ENCODE results near the gene KRT75. TPM values are rescaled to one million over a fixed set of nuclear protein-coding genes. Genes with fewer than 3 reads are reported as not detected.

Gene KRT75
- not detected in 2 replicates for total RNA-seq (2021)
- Bru-seq, nascent RNA, result not detected
- BruChase-seq, experiment 1, labeled RNA remaining after a 2-hour chase, result percentile 6 among the genes with signal in this experiment
- percentile 7 among the genes with signal in this experiment for BruChase-seq, experiment 2, labeled RNA remaining after a 6-hour chase
- long read RNA-seq, result 0 reads

DNA sequence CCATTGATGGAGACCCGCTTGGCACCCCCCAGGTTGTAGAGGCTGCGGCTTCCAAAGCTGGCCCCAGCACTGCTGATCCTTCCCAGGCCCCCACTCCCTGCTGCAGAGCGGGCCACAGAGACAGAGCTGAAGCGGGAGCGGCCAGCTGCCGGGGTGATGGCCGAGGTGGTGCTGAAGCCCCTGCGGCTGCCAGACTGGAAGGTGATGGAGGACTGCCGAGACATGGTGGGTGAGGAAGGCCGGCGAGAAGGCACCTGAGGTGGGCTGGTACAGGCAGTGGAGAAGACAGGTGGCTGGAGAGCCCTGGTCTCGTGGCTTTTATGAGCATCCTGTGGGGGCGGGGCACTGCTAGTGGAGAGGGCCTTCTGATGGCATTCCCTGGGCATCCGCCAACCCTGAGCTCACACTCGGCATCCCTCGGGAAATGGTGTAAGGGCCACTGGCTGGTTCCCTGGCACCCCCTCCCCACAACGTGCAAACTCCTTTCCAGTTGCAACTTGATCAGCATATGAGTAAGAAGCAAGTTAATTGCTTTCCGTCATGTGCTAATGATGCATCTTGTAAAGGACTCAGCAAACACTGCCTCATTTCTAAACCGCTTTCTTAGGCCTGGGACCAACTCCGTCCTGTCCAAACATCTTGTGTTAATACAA, at the start of gene KRT75:
Gene KRT75 (minus strand): TSS at position 291 of the 653 bp plus-strand sequence. CDS start 67 bp downstream, at position 224.
- CTCF ChIA-PET, result interaction anchor here (1.8 kb wide), 1 partner anchor 39 kb away, joined by 4 read pairs; no protein-coding TSS in a partner anchor
- peak within 1 kb of the TSS; percentile 86 for H3K27ac ChIP-seq
- peaks cover 28% of the 10 kb centered on the region for H3F3A ChIP-seq (ENCODE audit: insufficient read depth, low read depth)

DNA sequence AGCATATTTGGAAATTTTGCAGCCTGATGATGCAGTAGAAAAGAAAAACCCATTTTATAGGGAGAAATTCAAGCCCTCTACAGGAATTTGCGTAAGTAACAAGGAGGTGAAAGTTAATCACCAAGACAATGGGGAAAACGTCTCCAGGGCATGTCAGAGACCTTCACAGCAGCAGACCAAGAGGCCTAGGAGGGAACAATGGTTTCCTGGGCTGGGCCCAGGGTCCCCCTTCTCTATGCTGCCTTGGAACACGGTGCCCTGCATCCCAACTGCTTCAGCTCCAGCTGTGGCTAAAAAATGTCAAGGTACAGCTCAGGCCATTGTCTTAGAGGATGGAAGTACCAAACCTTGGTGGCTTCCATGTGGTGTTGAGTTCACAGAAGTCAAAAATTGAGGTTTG, 45.9 kb upstream of the KRT75 start:
- CTCF ChIA-PET, result no interaction called here
- no peak overlapping the region for H3K4me3 ChIP-seq
- no TSS peak for BruUV-seq (replicated peaks)
- H3K36me3 ChIP-seq (ENCODE audit: low read depth), result no peaks in the 10 kb centered on the region
- DNase-seq, result no peak
- POLR2A ChIA-PET (ENCODE audit: unreplicated experiment), result no interaction called here
- H2AFZ ChIP-seq, result no peak overlapping the region
- no peak overlapping the region for H3K27ac ChIP-seq
- no peaks in the 10 kb centered on the region for H4K20me1 ChIP-seq (ENCODE audit: insufficient read depth)
- H3K4me2 ChIP-seq, result no peak overlapping the region
- no peaks in the 10 kb centered on the region for H3K27me3 ChIP-seq (ENCODE audit: insufficient read depth, low read depth)
- no peaks in the 10 kb centered on the region for H3K9me3 ChIP-seq (ENCODE audit: insufficient read depth, low read depth)
- H3K9me2 ChIP-seq (ENCODE audit: insufficient read depth), result no peaks in the 10 kb centered on the region
- no peaks in the 10 kb centered on the region for H3F3A ChIP-seq (ENCODE audit: insufficient read depth, low read depth)
- TF ChIP-seq, protein P1, sequence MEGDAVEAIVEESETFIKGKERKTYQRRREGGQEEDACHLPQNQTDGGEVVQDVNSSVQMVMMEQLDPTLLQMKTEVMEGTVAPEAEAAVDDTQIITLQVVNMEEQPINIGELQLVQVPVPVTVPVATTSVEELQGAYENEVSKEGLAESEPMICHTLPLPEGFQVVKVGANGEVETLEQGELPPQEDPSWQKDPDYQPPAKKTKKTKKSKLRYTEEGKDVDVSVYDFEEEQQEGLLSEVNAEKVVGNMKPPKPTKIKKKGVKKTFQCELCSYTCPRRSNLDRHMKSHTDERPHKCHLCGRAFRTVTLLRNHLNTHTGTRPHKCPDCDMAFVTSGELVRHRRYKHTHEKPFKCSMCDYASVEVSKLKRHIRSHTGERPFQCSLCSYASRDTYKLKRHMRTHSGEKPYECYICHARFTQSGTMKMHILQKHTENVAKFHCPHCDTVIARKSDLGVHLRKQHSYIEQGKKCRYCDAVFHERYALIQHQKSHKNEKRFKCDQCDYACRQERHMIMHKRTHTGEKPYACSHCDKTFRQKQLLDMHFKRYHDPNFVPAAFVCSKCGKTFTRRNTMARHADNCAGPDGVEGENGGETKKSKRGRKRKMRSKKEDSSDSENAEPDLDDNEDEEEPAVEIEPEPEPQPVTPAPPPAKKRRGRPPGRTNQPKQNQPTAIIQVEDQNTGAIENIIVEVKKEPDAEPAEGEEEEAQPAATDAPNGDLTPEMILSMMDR (conservative IDR thresholded peaks at IDR 0.05), result no peak
- no peak for TF ChIP-seq EZH2 (IDR thresholded peaks at IDR 0.05; ENCODE audit: low read depth)
- H3K4me1 ChIP-seq (replicated peaks; ENCODE audit: insufficient read depth), result no peaks in the 10 kb centered on the region
- no peaks in the 10 kb centered on the region for H3K79me2 ChIP-seq (ENCODE audit: low read depth)
- intact Hi-C loops (cut with micrococcal nuclease; ENCODE audit: unreplicated experiment), result no loop called here

More for the DNA sequence above, at the start of gene KRT75:
- no peaks in the 10 kb centered on the region for H3K9me3 ChIP-seq (ENCODE audit: insufficient read depth, low read depth)
- H3K79me2 ChIP-seq (ENCODE audit: low read depth), result no peaks in the 10 kb centered on the region
- TF ChIP-seq EZH2 (IDR thresholded peaks at IDR 0.05; ENCODE audit: low read depth), result no peak
- TF ChIP-seq, protein P1 (conservative IDR thresholded peaks at IDR 0.05), result no peak
- intact Hi-C loops (cut with micrococcal nuclease; ENCODE audit: unreplicated experiment), result no loop called here
- DNase-seq, result no peak
- H3K4me3 ChIP-seq, result no peak within 1 kb of the TSS
- H3K9me2 ChIP-seq (ENCODE audit: insufficient read depth), result no peaks in the 10 kb centered on the region
- H2AFZ ChIP-seq, result no peak within 1 kb of the TSS
- H3K4me1 ChIP-seq (replicated peaks; ENCODE audit: insufficient read depth), result peaks cover 45% of the 10 kb centered on the region
- no peaks in the 10 kb centered on the region for H4K20me1 ChIP-seq (ENCODE audit: insufficient read depth)
- POLR2A ChIA-PET (ENCODE audit: unreplicated experiment), result no interaction called here
- H3K4me2 ChIP-seq, result peak within 1 kb of the TSS; percentile 56; the same call in 1 of the 2 replicates
- H3K27me3 ChIP-seq (ENCODE audit: insufficient read depth, low read depth), result no peaks in the 10 kb centered on the region
- no peaks in the 10 kb centered on the region for H3K36me3 ChIP-seq (ENCODE audit: low read depth)
- BruUV-seq (replicated peaks), result no TSS peak

DNA sequence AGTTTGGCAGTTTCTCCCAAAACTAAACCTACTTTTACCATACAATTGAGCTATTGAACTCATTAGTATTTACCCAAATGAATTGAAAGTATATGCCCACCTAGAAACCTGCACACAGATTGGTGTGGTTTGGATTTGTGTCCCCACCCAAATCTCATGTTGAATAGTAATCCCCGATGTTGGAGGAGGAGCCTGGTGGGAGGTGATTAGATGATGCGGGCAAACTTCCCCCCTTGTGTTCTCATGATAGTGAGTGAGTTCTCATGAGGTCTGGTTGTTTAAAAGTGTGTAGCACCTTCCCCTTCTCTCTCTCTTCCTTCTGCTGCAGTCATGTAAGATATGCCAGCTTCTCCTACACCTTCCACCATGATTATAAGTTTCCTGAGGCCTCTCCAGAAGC, 43.5 kb upstream of the KRT75 start:
- no peaks in the 10 kb centered on the region for H3K9me2 ChIP-seq (ENCODE audit: insufficient read depth)
- no peaks in the 10 kb centered on the region for H3K79me2 ChIP-seq (ENCODE audit: low read depth)
- no peak overlapping the region for H3K4me3 ChIP-seq
- H3K36me3 ChIP-seq (ENCODE audit: low read depth), result no peaks in the 10 kb centered on the region
- H3K4me1 ChIP-seq (replicated peaks; ENCODE audit: insufficient read depth), result no peaks in the 10 kb centered on the region
- H3K27ac ChIP-seq, result no peak overlapping the region
- ChIA-PET POLR2A (ENCODE audit: unreplicated experiment) (no interaction called here), CTCF (no interaction called here)
- no peaks in the 10 kb centered on the region for H3F3A ChIP-seq (ENCODE audit: insufficient read depth, low read depth)
- no peaks in the 10 kb centered on the region for H3K27me3 ChIP-seq (ENCODE audit: insufficient read depth, low read depth)
- TF ChIP-seq, protein P1 (conservative IDR thresholded peaks at IDR 0.05), result no peak
- TF ChIP-seq EZH2 (IDR thresholded peaks at IDR 0.05; ENCODE audit: low read depth), result no peak
- no peak overlapping the region for H3K4me2 ChIP-seq
- no peaks in the 10 kb centered on the region for H3K9me3 ChIP-seq (ENCODE audit: insufficient read depth, low read depth)
- H2AFZ ChIP-seq, result no peak overlapping the region
- intact Hi-C loops (cut with micrococcal nuclease; ENCODE audit: unreplicated experiment), result no loop called here
- BruUV-seq (replicated peaks), result no TSS peak
- no peaks in the 10 kb centered on the region for H4K20me1 ChIP-seq (ENCODE audit: insufficient read depth)
- DNase-seq, result no peak

Data from PC-9 (cell line).